Stimulated activated CD4-positive, alpha-beta T cell treated with anti-CD3 and anti-CD28 coated beads, Interleukin-15, amount 100 ng/mL, for 1 hour (primary cell): Measurements from ENCODE around the gene TAS2R43.
"Not testable (repeated sequence)": the region's sequence is repeated elsewhere in the genome, so short reads cannot be mapped to it uniquely, and the experiment has no call there.

Experiments used
- DNase-seq, 2 donors: peaks; one replicate each; pipeline ENCODE4 v3.0.0-alpha.2; 2020; ENCODE audit warnings: low read depth in 1 of 2, low spot score in 1 of 2

The TAS2R43 gene

GRCh38 chr12:11062194-11062593 lies 29.9 kb downstream of the TAS2R43 start, which contains the start of gene TAS2R46:
TAS2R46 (minus strand) TSS chr12:11062294; CDS start chr12:11062294, 0 bp downstream.
- DNase-seq = not testable (repeated sequence)

GRCh38 chr12:11059784-11060183 lies 32.3 kb downstream of the TAS2R43 start:
- DNase-seq = no peak

- DNase-seq = no peak
Observed at GRCh38 chr12:11059041-11059440, 33.1 kb downstream of the TAS2R43 start.

GRCh38 chr12:11055306-11055705 lies 36.8 kb downstream of the TAS2R43 start:
- no peak for DNase-seq

- not testable (repeated sequence) for DNase-seq
Observed at GRCh38 chr12:11049806-11050531, 42.1 kb downstream of the TAS2R43 start.

GRCh38 chr12:11041366-11041765 lies 50.7 kb downstream of the TAS2R43 start:
- DNase-seq = not testable (repeated sequence)
